HG02981 (cell line): ENCODE results near the gene PHF8.

Experiments used
- ATAC-seq: cut with Tn5 transposase; IDR thresholded peaks from one replicate; pipeline ENCODE4 v1.9.1; 2021; ENCODE audit warnings: mild to moderate bottlenecking, moderate library complexity; ENCODE audit not compliant: unreplicated experiment

The PHF8 gene

DNA sequence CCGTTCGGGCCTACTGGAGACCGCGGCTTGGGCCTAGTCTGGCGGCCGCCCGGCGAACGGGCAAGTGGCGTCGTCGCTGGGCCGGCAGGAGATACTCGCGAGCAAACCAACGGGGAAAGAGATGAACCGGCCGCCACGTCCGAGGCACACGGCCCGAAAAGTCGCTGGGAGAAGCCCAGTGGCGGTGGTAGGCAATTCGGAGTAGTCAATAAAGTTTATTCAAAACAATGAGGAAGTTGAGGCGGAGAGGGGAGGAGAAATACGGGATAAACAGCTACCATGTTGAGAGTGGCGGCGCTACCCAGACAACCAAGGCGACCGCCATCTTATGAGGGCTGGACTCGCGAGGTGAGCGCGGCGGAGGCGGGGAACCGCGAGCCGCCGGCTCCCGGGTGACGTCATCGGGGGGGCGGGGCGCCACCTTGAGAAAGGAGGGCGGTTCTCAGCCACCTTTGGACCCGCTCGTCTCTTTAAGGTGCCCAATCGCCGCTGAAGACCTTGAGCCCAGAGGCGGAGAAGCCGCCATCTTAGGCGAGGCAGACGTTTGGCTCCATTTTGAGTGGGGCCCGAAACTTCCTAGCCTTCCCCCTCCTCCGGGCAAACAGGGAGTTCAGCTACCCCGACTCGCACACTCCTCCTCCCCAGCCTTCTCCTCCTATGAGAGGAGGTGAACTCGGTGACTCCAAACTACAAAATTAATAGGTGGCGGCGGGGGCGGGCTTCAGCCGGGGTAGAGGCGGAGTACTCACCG lies at the start of gene PHF8:
TSS of gene PHF8 (minus strand) at position 348 of the 751 bp plus-strand sequence. CDS start 1,745 bp downstream, outside the sequence.
- peak; percentile 84 for ATAC-seq

DNA sequence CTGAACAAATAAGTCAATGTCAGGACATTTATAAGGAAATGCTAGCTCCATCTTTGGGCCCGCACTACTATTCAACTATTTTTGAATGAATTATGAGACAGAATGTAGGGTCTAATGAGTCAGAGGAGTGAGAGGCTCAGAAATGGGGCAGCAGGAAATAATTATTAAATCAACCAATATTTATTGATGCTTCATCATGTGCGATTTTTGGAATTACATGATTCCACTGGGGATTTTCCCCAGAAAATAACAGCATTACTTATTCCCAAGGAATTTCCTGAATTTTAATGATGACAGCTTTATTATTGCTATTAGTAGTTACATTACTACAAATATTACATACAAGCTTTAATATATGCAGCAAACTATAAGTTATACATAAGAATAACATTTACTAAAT lies 49.3 kb upstream of the PHF8 start:
- no peak for ATAC-seq

DNA sequence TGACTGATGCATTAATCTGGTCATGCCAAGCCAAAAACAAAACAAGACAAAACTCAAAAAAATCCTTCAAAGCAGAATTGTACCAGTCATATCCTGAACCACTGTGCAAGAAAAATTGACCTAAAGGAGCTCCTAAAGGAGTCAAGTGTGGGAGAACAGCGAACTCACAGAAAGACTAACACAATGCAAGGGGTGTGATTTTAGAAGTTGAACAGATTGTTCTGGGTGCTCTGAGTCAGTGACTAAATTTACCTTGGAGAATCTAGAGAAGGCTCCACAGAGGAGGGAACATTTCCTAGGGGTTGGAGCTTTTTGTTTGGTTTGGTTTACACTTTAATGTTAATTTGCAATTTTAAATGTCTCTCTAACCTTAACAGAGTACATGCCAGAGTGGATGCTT lies 48.9 kb upstream of the PHF8 start:
- no peak for ATAC-seq

DNA sequence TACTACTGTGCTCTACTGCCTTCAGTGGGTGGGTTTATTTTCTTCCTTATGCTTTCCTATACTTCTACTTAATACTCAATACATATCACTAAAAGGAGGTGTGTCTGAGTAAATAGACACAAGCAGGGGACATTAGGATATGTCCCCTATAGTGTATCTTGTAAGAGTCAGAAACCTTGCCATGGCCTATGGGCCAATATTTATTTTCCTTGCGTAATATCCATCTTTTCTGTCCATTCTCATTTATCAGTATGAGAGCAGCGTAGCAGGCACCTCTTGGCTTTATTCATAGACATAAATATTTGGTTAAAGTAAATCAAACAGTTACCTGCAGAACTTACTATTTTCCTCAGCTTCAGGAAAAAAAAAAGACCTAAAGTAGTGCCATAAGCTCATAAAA lies 46.6 kb upstream of the PHF8 start:
- ATAC-seq = no peak

DNA sequence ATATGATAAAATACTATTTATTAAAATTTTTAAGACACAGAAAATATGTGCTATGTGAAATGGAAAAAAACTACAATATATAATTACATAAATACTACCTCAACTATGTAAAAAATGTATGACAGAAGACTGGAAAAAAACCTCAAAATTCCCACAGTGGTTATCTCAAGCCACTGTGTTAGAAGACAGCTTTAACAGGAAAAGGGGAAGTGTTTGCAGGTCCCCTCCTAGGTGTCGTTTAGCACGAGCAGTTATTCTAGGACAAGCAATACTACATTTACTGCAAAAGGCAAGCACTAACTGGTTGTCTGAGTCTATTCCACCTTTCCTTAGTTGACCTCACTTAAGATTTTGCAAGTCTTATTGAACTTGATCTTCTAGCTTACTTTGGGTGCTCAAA lies 44.9 kb upstream of the PHF8 start:
- ATAC-seq = no peak

DNA sequence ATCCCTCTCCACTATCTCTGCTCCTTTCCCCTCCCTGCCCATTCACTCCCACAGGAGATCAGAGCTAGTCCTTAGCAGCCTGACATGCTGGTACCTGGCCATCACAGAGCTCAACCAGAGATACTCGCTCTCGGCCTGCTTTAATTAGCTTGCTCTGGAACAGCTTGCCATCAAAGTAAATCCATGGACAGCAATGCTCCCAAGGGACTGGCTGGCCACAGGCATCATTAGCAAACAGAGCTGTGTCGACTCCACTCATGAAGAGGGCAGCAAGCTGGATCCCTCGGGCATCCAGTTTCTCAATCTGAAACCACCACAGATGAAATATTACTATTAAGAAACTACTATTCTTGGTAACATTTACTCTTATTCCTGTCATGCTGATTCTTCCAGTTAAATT lies 43.4 kb upstream of the PHF8 start:
- no peak for ATAC-seq

DNA sequence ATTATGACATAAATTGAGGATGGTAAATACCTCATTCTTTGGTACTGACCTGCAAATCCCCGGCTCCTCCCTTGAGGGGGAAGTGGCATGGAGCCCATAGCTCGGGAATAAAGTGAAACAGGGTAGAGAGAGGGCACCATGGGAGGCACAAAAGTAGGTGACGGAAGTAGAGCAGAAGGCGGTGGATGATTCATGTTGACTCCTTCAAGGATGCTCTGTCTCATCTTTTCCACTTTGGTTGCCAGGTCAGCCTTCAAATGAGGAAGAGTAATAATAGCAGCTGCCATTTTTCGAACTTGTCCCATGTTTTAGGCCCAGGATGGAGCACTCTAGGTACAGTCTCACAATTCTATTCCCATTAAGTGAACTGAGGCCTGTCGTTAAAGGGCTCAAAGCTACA lies 41.4 kb upstream of the PHF8 start:
- no peak for ATAC-seq

DNA sequence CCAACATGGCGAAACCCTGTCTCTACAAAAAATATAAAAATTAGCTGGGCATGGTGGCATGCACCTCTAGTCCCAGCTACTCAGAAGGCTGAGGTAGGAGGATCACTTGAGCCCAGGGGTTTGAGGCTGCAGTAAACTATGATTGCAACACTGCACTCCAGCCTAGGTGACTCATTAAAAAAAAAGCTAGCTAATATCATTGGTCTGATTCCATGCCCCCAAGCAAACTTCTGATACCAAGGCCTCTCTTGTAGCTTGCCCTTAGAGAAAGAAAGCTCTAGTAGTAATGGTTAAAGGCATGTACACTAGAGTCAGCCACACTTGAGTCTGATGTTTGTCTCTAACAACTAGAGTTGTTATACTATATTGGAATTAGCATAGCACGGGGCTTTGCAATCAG lies 32.6 kb upstream of the PHF8 start:
- ATAC-seq = no peak

DNA sequence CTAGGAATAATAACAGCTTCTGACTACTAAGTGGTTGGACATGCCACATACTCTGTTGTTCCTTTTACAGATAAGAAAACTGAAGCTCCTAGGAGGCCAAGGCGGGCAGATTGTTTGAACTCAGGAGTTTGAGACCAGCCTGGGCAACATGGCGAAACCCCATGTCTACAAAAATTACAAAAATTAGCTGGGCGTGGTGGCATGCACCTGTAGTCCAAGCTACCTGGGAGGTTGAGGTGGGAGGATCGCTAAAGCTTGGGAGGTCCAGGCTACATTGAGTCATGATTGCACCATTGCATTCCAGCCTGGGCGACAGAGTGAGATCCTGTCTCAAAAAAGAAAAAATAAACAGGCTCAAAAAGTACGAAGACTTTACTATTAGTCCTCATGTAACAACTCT lies 30.6 kb upstream of the PHF8 start:
- no peak for ATAC-seq

DNA sequence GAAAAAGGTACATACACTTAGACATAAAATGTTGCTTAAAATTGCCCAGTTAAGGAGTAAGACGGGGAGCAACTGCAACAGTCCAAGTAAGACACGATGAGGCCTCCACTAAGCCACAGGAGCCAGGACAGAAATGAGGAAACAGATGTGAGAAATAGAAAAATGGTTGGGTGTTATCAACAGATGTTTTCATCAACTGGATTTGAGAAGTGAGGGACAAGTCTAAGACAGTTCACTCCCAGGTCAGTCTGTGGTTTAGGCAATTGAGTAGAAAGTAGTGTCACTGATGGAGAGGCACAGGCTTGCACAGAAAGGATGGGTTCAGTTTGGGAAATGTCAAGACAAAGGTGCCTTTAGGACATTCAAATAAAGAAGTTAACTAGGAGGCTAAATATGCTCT lies 23.5 kb upstream of the PHF8 start:
- no peak for ATAC-seq

DNA sequence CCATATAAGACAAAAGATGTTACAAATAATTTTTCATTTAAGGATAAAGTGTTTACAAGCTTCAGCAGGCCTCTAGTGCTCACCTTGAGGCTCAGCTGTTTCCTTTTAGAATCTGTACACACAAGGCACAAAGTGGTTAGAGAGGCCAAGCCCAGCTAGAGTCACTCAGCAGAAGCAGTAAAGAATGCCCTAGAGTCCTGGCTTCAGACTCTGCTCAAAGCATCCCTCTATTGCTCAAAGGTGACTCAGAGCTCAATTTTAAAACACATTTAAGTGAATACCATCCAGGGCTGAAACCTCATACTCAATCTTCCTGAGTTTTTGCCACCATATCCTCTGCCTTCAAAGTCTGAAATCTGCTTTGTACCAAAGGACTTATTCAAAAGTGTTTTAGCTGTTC lies 22.6 kb upstream of the PHF8 start:
- no peak for ATAC-seq

DNA sequence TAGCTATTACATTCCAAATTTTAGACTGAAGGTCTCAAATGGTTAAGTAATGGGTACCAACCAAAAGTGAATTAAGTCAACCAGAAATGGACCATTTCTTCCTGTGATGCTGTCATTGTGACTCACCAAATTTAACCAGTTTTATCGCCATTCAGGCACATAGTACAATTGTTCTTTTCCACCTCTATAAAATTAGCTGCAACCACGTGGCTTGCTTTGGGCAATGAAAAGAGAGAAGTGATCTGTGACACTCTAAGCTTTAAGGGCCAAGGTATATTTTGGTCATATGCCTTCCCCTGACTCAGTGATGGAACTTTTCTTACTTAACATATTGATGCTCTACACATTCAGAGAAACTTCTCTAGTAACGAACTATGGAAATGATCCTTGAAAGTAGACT lies 20.3 kb upstream of the PHF8 start:
- no peak for ATAC-seq

DNA sequence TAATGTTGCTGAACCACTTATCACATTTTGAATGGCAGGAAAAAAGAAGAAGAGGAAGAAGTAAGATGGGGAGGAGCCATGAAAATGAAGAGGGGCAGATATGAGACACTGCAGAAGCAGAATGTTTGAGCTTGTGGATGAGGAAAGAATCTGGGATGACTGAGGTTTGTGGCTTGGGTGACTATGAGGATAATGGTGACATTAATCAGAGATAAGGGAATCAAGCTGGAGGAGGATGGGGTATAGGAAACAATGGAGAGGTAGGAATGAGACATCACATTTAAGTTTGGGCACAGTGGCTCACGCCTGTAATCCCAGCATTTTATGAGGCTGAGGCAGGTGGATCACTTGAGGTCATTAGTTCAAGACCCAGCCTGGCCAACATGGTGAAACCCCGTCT lies 19.1 kb upstream of the PHF8 start:
- no peak for ATAC-seq

DNA sequence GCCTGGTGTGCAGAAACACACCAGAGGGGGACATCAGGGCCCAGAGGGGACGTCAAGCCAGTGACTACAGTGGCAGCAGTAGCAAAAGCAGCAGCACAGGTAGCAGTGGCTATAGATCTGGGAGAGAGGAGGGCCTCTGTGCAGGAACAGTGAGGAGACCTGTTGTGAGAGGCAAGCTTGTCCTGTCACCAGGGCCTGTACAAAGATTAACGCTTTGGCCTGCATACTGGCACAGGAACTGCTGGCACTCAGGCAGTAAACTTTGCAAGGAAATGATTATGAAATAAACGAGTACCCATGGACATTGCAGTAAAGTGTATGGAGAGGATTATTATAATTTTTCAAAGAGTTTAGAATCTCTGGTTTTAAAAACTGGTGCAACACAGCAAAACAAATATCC lies 5.5 kb upstream of the PHF8 start:
- ATAC-seq = no peak

DNA sequence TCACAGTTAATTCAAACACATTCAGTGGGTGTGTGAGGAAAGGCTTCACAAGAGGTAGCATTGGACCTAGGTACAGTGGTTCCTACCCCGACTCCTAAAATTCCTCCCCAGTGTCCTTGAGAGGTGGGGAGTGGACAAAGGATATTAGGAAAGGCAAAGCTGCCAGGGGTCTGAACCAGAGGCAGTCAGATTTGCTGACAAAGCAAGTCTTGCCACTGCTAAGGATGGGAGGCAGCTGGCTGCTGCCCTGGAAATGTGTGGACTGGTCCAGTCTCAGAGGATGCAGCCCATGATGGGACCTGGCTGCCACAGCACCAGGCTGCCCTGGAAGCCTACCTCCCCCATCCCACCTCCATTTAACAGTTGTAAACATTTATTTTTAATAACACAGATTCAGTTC lies 4.1 kb upstream of the PHF8 start:
- no peak for ATAC-seq

DNA sequence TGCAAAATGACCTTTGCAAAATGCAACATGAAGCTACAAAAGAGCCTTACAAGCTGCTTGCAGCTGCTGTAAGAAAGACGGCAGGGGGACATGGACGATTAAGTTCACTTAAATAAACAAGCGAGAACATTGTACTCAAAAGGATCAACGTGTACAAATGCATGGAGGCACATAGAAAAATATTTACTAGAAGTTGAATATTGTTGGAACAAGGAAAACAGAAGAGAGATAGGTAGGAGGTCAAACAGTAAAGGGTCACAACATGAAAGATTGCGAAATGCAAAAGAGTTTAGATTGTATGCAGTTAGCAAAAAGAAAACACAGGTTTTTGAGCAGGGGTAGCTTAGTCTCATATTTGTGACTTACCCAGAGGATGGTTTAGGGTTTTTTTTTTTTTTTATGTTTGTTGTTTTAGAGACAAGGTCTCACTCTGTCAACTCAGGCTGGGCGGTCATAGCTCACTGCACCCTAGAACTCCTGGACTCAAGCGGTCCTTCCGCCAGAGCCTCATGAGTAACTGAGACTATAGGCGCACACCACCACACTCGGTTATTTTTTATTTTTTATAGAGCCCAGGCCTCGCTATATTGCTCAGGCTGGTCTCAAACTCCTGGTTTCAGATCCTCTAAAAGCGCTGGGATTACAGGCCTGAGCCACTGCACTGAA lies 1.4 kb upstream of the PHF8 start:
- no peak for ATAC-seq

DNA sequence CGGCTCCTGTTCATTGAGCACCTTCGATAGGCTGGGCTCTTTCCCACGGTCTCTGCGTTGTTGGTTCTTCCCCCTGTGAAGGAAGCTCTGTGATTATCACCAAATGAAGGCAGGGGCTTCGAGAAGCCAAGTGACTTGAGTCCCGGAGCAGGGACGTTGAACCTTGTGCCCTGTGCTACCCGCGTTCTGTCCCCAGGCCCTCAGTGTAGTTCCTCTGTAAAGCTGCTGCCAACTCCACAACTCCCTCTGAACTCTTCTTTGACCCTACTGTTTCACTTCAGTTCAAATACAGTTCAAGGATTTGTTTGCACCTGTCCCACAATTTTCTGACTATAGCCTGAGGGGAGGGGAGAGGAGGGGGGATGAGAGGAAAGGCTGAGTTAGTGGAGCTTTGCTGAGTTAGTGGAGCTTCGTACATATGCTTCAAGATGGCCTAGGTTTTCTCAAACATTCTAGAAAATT lies 635 bp upstream of the PHF8 start:
- no peak for ATAC-seq

DNA sequence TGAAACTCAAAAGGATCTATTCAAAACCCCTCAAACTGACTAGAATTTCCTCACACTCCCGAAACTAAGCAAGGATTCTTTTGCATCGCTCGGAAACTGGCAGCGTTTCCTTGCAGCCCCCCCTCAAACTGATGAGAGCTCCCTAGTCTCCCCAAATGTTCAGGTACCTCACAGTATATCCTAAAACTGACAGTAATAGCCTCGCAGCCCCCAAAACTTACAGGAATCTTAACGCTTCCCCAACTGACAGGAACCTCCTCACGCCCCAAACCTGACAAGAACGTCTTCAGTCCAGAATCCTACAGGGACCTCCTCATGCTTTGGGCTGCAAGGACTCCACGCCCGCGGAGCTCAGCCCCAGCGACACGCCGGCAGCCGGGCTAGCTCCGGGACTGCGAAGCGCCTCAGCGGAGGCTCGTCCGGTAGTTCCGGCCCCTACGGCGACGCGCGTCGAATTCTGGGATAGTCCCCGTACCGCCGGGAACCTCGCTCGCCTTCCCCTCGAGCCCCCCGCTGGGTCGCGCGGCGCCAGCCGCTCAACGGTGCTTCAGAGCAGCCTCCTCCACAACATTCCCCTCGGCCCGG lies 640 bp downstream of the PHF8 start:
- ATAC-seq = peak; percentile 24

DNA sequence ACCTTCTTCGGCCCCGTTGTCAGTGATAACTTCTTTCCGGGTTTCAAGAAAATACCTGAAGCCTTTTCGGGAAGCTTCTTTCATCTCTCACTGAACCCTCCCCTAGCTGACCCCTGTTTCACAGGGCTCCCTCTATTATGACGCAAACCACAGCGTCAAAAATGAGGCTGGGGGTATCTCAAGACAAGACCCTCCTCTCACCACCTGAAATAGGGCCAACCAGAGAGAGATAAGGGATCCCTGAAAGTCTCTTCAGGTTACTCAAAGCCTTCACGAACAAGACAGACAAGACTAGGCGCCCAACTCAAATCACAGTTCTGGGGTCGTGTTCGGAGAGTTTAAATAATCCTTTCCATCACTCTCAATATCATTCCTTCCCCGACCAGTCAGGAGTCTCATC lies 1.2 kb downstream of the PHF8 start:
- ATAC-seq = no peak

DNA sequence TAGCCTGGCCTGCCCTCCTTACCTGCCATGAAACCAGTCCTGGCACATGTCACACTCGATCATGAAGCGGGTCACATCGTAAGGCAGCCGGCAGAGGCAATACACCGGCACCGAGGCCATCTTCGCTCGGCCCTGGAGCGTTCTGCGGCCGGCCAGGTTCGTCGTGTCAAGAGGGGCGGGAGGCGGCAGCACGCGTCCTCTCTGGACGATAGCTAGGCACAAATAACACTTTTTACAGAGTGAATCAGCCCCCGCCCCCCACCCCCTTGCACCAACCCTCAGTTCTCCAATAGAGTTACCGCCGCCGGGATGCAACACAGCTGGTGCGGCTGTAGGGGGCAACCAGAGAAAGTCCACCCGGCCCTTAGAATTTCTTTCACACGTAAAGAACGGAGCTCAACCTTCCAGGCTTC lies 1.7 kb downstream of the PHF8 start:
- ATAC-seq = no peak

DNA sequence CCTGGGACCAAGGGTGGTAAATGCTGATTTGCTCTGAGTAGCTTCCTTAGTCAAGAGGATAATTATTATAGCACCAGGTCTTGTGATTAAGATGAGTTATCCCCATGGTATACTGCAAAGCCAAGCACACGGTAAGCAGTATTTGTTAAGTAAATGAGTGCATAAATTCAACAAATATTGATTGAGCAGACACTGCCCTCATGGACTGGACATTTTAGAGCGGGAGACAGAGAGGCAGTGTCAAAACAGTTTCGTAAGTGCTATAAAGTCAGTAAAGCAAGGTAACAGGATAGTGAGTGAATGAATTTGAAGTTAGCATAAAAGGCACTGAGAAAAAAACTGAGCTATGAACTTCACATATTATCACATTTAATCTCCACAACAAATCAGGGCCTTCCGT lies 13.9 kb downstream of the PHF8 start:
- ATAC-seq = no peak

DNA sequence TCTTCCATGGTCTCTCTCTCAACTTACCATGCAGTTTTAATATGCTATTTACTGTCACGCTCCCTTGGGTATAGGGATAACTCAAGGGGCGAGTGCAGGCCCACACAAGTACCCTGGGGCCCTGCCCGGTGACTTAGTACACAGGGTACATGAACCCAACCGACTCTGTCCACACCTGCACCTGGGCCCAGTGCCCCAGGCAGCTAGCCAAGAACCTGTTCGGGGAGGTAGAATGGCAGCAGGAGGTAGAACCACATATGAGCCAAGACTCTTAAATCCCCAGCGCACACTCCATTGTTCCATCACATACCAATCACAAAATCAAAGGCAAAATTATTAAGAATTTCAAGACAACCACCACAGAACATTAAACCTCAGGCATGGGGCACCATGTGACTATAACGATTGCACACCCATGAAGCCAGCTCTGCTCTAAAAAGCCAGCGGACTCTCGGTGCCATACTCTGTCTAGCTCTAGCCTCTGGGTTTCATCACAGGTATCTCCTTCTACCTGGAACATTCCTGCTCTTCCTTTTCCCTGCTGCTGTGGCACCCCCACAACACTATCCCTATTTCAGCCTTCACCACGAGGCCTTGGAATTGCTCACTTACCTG lies 14.6 kb downstream of the PHF8 start:
- ATAC-seq = no peak
